Occipital lobe (tissue), 2 donors: ENCODE data around the gene MSANTD3. TPM values are rescaled to one million over a fixed set of nuclear protein-coding genes. Genes with fewer than 3 reads are reported as not detected.
"Not testable (repeated sequence)": the region's sequence is repeated elsewhere in the genome, so short reads cannot be mapped to it uniquely, and the experiment has no call there.

Experiments used
- DNase-seq: peaks from one replicate; lab custom pipeline; 2025; lab: John Stamatoyannopoulos, UW
- total RNA-seq: library from RNA; depleted of rRNA; stranded (reverse); fragments of >200 nt; gene quantifications from one replicate; pipeline ENCODE4 v1.2.3, GENCODE V29; 2014

The MSANTD3 gene
- total RNA-seq, 1 donor from 2014 or later = 67.5 TPM

DNA sequence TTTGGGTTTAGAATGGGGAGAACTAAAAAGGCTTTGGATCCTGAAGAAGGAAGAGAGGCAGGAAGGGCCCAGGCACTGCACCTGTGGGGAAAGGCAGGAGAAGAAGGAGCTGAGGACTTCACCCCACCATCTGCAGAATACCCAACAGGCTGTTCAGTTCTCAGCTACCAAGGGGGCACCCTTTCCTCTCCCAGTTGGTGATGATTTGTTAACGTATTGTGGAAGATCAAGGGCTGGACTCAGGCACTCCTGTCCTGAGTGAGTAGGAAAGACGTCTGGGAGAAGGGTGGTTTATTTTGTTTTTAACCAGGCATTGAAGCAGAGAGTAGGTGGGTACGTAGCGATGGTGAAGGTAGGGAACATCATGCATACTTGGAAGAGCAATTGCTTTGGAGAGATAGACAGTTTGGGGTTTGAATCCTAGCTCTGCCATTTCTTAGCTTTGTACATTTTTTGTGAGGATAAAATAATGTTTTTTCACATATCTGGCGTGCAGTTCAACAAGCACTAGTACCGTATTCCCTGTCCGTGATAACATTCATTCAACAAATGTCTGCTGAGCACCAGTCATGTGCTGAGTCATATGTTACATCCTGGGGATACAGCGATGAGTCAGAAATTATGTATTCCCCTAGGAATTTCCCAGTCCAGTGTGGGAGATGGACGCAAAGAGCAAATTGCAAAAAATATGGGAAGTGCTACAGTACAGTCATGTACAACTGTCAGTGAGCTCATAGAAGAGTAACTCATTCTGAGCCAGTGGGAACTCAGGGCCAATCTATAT is 2.1 kb downstream of the MSANTD3 start:
- peak; percentile 57 for DNase-seq

DNA sequence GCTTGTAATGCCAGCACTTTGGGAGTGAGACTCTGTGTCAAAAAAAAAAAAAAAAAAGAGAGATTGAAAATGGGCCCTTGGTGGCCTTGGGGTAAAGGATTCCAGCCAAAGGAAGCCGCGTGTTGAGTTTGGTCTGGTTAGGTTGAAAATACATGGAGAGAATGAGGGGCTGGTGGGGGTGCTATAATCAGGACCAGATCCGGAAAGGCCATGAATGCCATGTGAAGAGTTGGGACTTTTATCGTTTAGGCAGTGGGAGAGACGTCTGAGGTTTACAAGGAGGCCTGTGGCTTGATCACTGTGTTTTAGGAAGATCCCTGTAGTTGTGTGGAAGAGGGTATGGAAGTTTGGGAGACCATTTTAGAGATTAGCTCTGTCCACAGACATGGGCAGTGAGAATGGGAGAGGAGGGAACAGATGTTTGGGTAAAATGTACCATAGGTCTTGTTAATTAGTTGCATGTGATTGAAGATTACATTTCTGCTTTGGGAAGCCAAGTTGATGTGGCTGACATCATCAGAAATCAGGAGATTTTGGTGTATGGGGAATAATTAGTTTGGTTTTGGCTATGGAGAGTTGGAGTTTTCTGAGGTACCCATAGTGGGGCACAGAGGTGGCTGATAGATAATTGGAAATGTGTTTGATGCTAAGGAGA is 3.5 kb downstream of the MSANTD3 start:
- DNase-seq = no peak

DNA sequence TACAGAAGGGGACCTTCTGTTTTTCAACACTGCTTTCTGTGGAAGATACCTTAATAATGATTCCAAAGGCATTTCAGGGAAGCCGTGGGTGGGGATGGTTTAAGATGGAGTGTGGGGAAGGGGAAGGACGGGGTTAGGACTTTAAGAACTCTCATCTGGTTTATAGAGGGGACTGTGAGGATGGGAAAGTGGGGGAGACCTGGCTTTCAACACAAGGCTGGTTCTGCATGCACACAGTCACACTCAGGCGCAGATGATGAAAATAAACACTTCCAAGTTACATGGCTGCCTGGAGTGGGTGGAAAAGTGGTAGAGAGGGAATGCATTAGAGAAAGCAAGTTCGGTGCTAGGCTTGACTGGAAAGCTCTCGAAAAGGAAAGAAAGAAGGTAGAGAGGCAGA is 4.9 kb downstream of the MSANTD3 start:
- DNase-seq = no peak

DNA sequence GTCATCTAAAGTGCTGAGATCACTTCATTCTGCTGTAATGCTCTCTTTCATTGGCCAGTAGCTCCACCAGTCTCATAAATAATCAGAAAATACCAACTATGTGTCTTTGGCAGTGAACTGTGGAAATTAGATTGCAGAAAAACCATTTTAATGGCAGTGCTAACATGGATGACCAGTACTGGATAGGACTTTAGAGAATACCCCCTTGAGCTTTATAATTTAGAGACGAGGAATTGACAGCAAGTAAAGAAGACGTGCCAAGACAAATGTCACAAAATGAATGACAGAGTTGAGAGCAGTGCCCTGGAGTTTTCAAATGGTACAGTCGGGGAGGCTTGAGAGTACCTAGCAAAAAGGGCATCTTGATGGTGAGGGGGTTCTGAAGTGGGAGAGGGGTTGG is 5.8 kb downstream of the MSANTD3 start:
- DNase-seq = no peak

DNA sequence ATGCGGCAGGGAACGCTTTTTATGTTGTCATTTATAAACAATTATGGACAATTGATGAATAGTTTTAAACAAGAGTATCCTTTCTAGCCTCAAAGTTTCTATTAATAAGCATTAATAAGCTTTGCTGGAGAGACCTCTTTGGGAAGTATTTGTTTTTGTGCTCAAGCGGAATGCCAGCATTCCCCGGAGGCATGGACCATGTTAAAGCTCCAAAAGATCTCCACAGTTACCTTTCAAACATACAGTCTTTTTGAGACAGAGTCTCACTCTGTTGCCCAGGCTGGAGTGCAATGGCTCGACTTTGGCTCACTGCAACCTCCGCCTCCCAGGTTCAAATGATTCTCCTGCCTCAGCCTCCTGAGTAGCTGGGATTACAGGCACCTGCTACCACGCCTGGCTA is 9.6 kb downstream of the MSANTD3 start:
- no peak for DNase-seq

- DNase-seq = peak; percentile 12
These were observed 11.2 kb downstream of the MSANTD3 start for GRCh38 chr9:100437860-100438805.

GRCh38 chr9:100440071-100440470 is 13.1 kb downstream of the MSANTD3 start:
- no peak for DNase-seq

DNA sequence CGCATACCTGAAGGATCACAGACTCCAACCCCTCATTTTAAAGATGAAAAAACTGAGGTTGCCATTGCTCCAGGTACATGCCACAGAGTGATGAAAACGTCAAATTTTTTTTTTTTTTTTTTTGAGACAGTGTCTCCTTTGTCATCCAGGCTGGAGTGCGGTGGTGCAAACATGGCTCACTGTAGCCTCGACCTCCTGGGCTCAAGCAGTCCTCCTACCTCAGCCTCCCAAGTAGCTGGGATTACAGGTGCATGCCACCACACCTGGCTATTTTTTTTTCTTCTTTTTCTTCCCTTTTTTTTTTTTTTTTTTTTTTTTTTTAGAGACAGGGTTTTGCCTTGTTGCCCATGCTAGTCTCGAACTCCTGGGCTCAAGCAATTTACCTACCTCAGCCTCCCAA is 13.5 kb downstream of the MSANTD3 start:
- DNase-seq = not testable (repeated sequence)

GRCh38 chr9:100441911-100442361 is 15.0 kb downstream of the MSANTD3 start:
- DNase-seq = no peak

- DNase-seq = no peak
These were observed 17.1 kb downstream of the MSANTD3 start for GRCh38 chr9:100443781-100444768.

- no peak for DNase-seq
These were observed 18.4 kb downstream of the MSANTD3 start for GRCh38 chr9:100445161-100445902.

DNA sequence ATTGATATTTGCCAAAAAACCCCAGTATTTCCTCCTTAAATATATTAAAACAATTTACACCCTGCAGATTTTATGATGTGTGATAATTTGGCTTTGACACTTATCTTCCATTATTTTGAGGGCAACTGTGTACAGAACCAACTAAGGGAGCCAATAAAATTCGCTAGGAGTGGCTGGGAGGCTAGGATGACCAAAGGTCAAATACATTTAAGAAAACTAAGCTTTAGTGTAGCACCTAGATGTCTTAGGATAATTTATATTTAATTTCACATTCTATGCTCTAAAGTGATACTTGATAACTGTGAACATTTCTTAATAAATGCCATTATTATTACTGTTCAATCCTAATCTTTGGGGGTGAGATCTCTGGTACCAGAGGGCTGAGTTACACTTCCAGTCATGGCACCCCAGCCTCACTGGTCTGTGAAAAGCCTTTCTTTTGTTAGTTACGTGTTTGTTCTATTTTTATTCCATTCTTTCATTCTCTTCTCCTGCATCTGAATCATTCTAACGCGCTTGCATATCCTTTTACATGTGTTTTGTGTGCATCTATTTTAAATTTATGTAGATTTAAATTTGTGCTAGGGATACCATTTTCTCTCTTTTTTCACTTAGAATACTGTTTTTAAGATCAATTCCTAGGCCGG is 19.1 kb downstream of the MSANTD3 start:
- DNase-seq = no peak

DNA sequence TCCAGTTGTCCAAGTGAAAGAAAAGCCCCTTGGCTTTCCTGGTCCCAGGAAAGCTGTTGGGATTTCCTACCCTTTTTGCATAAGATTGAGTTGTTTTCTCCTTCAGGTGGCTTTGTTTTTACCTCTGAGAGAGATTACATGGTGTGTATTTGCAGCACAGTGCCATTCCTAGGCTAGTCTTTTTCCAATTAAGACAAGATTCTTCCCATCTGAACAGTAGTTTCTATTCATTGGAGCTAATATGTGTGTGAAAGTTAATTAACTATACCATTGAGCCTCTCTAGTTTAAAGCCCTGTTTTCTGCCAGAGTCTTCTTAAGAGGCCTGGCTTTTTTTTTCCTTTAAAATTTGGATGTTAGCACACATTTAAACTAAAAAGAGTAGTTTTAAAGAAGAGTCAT is 20.1 kb downstream of the MSANTD3 start:
- DNase-seq = no peak

- DNase-seq = no peak
These were observed 21.3 kb downstream of the MSANTD3 start for GRCh38 chr9:100448266-100448665.

DNA sequence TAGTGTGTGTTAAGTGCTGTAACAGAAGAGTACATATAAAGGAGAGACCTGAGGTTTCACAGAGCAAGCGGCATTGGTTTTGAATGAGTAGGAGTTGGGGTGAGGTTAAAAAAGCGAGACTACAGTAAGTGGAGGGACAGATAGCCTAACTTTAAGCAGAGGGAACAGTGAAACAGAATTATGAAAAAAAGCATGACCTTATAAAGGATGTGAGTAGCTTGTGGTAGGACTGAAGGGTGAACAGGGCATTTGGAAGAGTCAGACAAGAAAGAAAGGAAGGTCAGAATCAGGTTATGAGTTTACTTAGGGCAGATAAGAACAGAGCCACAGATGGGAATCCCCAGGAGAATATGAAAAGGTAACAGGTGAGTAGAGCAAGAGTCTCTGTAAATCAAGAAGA is 22.5 kb downstream of the MSANTD3 start:
- DNase-seq = no peak

DNA sequence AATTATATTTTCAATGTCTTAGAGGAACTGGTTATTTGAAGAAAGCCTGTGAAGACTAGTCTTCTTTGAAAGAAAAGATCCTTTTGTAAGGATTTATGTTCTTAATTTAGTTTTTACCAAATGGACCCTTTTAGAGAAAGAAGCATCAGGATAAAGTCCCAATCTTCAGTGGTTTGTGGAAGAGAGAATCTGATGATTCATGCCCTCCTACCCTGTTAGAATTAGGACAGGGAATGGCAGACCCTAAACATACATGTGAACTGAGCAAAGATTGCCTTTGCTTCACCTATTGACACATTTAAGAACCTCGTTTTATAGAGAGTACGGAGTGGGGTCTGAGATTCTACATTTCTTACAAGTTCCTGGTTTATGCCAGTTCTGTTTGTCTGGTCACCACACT is 26.0 kb downstream of the MSANTD3 start:
- DNase-seq = no peak

GRCh38 chr9:100455470-100455869 is 28.5 kb downstream of the MSANTD3 start:
- DNase-seq = no peak

DNA sequence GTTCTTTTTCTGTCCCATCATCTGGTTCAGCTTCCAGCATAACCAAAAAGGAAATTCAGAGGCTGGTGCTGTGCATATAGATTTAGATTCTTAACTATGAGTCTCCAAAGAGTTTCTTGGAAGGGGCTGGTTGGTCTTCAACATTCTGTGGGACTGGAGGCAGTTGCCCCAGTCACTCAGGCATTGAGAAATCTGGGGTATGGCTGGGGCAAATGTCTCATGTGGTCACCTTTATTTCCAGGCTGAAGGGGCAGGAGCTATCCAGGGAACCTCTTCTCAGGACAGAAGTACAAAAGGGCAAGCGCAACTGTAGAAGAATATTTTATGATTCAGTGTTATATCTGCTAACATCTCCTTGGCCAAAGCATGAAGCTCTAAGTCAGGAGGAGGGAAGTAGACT is 30.6 kb downstream of the MSANTD3 start:
- DNase-seq = no peak

DNA sequence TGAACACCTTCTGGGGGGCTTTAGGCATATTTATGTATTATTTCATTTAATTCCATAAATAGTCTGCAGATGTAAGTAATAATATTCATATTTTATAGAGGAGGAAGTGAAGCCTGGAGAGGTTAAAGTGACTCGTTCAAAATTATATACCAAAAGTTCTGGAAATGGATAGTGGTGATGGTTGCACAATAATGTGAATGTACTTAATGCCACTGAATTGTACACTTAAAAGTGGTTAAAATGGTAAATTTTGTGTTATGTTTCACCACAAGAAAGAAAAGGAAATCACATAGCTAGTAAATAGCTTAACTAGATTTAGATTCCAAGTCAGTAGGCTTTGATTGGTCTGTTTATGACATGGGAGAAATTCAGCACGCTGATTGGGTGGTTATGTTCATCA is 33.0 kb downstream of the MSANTD3 start:
- no peak for DNase-seq
